HG03565 (cell line): Measurements from ENCODE around the gene HYI.
"Not testable (repeated sequence)": the region's sequence is repeated elsewhere in the genome, so short reads cannot be mapped to it uniquely, and the experiment has no call there.

Source experiments
- ATAC-seq: cut with Tn5 transposase; IDR thresholded peaks from one replicate; pipeline ENCODE4 v1.9.1; 2021; ENCODE audit warnings: mild to moderate bottlenecking, moderate library complexity; ENCODE audit not compliant: unreplicated experiment

HYI gene

GRCh38 chr1:43430831-43431230, 22.9 kb downstream of the HYI start:
- no peak for ATAC-seq

GRCh38 chr1:43427941-43428340, 25.8 kb downstream of the HYI start:
- no peak for ATAC-seq

DNA sequence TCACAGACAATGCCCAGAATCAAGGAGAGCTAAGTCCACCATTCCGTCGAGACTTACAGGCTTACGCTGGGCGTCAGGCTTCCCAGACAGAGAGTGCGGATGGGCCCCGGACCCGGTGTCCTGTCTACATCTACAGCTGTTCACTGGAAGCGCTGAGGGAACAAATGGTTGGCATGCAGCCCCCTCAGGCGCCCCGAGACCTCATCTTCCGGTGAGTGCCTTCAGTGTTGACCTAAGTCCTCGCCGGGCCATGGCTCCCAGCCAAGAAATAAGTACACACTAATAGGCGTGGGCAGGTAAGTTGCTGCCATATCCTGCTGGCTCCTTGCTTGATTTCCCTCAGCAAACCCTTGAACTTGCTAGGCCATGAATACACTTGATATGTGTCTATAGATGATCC, 26.2 kb downstream of the HYI start:
- ATAC-seq: no peak

GRCh38 chr1:43426221-43426620, 27.5 kb downstream of the HYI start:
- ATAC-seq: no peak

GRCh38 chr1:43425045-43425444, 28.7 kb downstream of the HYI start:
- no peak for ATAC-seq

DNA sequence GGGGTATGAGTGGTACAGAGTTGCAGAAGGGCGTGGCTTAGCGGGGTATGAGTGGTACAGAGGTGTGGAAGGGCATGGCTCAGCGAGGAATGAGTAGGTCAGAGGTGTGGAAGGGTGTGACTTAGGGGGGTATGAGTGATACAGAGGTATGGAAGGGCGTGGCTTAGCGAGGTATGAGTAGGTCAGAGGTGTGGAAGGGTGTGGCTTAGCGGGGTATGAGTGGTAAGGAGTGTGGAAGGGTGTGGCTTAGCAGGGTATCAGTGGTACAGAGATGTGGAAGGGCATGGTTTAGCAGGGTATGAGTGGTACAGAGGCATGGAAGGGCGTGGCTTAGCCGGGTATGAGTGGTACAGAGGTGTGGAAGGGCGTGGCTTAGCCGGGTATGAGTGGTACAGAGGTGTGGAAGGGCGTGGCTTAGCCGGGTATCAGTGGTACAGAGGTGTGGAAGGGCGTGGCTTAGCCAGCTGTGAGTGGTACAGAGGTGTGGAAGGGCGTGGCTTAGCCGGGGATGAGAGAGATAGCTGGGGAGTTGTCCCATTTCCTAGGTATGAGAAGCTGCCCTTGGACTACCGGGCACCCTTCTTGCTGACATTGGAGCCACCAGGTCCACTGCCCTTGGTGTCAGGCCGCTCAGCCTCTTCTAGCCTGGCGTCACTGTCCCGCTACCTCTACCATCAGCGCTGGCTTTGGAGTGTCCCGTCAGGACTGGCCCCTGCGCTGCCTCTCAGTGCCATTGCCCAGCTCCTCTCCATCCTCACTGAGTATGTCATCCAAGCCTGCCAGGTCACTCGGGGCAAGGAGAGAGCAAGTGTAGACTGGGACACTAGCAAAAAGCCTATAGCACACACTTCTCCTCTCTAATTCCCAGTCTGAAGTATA, 29.8 kb downstream of the HYI start:
- no peak for ATAC-seq

GRCh38 chr1:43422995-43423671, 30.6 kb downstream of the HYI start:
- no peak for ATAC-seq

GRCh38 chr1:43421976-43422750, 31.6 kb downstream of the HYI start:
- no peak for ATAC-seq

GRCh38 chr1:43421396-43421795, 32.3 kb downstream of the HYI start:
- no peak for ATAC-seq

DNA sequence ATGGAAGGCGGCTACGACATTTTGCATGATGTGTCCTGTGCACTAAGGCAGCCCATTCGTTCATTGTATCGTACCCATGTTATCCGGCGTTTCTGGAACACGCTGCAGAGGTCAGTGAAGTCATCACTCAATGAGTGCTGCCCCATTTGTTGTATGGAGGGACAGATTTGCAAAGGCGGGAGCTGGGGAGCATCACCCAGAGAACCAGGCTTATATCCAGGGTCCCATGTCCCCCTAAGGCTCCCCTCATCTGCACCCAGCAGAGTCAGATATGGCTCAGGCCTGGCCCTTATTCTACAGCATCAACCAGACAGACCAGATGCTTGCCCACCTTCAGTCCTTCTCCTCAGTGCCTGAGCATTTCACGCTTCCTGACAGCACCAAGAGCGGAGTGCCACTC, 32.9 kb downstream of the HYI start:
- no peak for ATAC-seq

GRCh38 chr1:43419627-43420425, 33.9 kb downstream of the HYI start:
- ATAC-seq: no peak

- no peak for ATAC-seq
These were observed 34.9 kb downstream of the HYI start for GRCh38 chr1:43418858-43419257.

DNA sequence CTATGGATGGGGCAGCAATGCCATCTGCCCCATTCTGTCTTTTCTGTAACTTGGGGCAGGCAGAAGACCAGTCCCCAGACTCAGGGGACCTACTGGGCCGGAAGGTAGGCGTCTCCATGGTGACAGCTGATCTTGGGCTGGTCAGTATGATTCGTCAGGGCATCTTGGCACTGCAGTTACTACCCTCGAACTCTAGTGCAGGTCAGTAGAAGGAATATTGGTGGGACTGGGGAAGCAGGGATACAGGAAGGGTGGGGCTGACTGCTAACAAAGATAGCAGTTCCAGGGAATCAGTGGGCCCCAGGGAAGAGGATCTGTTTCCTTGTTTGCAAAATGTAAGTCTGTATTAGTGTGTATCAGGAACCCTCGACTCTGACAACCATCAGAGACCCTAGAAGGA, 37.8 kb downstream of the HYI start:
- ATAC-seq: no peak

GRCh38 chr1:43414634-43415223, 39.0 kb downstream of the HYI start:
- no peak for ATAC-seq

- not testable (repeated sequence) for ATAC-seq
These were observed 40.3 kb downstream of the HYI start for GRCh38 chr1:43413426-43413825.

DNA sequence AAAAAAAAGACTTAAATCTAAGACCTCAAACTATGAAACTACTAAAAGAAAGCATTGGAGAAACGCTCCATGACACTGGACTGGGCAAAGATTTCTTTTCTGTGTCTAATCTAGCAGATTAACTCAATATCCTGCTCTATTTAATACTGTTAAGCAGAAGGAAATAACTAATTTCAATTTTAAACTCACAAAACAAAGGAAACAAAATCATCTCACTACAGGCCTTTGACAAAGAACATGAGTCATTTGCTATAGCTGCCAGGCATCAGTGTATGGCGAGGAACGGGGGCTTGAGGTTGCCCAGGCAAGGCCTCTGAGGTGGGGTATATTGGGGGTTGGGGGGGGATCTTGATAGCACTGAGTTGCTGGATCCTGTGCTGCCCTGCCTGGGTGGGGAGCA, 43.2 kb downstream of the HYI start:
- ATAC-seq: no peak

DNA sequence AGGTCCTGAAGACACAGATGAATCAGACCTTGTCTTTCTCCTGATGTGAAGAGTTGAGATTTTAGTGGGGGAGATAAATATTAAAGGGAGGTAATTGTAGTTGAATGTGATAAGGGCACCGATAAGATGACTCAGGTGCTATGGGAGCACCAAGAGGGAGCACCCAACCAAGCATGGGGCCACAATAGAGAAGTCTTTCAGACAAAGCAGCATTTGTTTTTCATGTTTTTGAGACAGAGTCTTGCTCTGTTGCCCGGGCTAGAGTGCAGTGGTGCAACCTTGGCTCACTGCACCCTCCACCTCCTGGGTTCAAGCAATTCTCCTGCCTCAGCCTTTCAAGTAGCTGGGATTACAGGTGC, 47.9 kb downstream of the HYI start:
- ATAC-seq: no peak

- ATAC-seq: no peak
These were observed 48.4 kb downstream of the HYI start for GRCh38 chr1:43405219-43405875.

- no peak for ATAC-seq
These were observed 49.4 kb downstream of the HYI start for GRCh38 chr1:43404353-43404752.
